Astrocyte (in vitro differentiated cells and primary cell): Measurements from ENCODE around the gene KHDC1L.
"Not testable (repeated sequence)": the region's sequence is repeated elsewhere in the genome, so short reads cannot be mapped to it uniquely, and the experiment has no call there.

Experiments
- EZH2 ChIP-seq: IDR thresholded peaks from 2 replicates; pipeline ENCODE4 v1.6.1; 2012; ENCODE audit warnings: mild to moderate bottlenecking, low read length, inconsistent platforms; ENCODE audit not compliant: insufficient read depth
- TF ChIP-seq, protein P1 (sequence below): IDR thresholded peaks from 2 replicates; pipeline ENCODE4 v1.5.1; 2011; ENCODE audit warnings: low read depth, mild to moderate bottlenecking, inconsistent platforms, low read length, moderate library complexity; ENCODE audit not compliant: insufficient read depth

DNA sequence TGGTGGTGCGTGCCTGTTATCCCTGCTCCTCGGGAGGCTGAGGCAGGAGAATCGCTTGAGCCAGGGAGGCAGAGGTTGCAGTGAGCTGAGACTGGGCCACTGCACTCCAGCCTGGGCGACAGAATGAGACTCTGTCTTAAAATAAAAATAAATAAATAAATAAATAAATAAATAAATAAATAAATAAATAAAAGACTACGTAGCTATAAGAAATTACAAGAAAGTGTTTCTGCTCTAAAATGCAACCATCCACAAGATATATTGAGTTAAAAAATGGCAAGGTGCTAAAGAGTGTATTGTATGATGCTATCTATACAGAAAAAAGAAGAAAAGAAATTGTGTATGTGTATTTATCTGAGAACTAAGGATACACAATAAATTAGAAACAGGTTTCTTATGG, 29.0 kb upstream of the KHDC1L start:
- TF ChIP-seq, protein P1, sequence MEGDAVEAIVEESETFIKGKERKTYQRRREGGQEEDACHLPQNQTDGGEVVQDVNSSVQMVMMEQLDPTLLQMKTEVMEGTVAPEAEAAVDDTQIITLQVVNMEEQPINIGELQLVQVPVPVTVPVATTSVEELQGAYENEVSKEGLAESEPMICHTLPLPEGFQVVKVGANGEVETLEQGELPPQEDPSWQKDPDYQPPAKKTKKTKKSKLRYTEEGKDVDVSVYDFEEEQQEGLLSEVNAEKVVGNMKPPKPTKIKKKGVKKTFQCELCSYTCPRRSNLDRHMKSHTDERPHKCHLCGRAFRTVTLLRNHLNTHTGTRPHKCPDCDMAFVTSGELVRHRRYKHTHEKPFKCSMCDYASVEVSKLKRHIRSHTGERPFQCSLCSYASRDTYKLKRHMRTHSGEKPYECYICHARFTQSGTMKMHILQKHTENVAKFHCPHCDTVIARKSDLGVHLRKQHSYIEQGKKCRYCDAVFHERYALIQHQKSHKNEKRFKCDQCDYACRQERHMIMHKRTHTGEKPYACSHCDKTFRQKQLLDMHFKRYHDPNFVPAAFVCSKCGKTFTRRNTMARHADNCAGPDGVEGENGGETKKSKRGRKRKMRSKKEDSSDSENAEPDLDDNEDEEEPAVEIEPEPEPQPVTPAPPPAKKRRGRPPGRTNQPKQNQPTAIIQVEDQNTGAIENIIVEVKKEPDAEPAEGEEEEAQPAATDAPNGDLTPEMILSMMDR = not testable (repeated sequence)
- not testable (repeated sequence) for TF ChIP-seq EZH2
